Measurements from ENCODE around the gene EBP.
"Not testable (repeated sequence)": the region's sequence is repeated elsewhere in the genome, so short reads cannot be mapped to it uniquely, and the experiment has no call there.

Gene EBP

GRCh38 chrX:48522291-48522690 lies 683 bp downstream of the EBP start:
- H3K27me3 Mint-ChIP-seq: no peaks in the 10 kb centered on the region

GRCh38 chrX:48523682-48524081 lies 2.1 kb downstream of the EBP start:
- DNase-seq (ENCODE audit: low spot score in 2 of 2) (no peak), ATAC-seq (ENCODE audit: low read depth) (no peak)
- Mint-ChIP-seq H3K9me3 (no peaks in the 10 kb centered on the region), H3K27me3 (no peaks in the 10 kb centered on the region), H3K36me3 (peaks cover 7% of the 10 kb centered on the region), H3K4me1 (peaks cover 14% of the 10 kb centered on the region), H3K4me3 (peak overlapping the region; percentile 64), H3K27ac (no peak overlapping the region)

More at GRCh38 chrX:48522291-48522690, 683 bp downstream of the EBP start:
- peaks cover 14% of the 10 kb centered on the region for H3K4me1 Mint-ChIP-seq
- peak overlapping the region; percentile 82 for H3K27ac Mint-ChIP-seq
- no peak for DNase-seq (ENCODE audit: low spot score in 2 of 2)
- peaks cover 5% of the 10 kb centered on the region for H3K36me3 Mint-ChIP-seq
- no peak for ATAC-seq (ENCODE audit: low read depth)
- H3K4me3 Mint-ChIP-seq: peak overlapping the region; percentile 86
- H3K9me3 Mint-ChIP-seq: no peaks in the 10 kb centered on the region

GRCh38 chrX:48525853-48526252 lies 4.2 kb downstream of the EBP start:
- not testable (repeated sequence) for ATAC-seq (ENCODE audit: low read depth); H3K36me3 Mint-ChIP-seq; H3K4me1 Mint-ChIP-seq; H3K27me3 Mint-ChIP-seq; H3K9me3 Mint-ChIP-seq; DNase-seq (ENCODE audit: low spot score in 2 of 2); H3K27ac Mint-ChIP-seq; H3K4me3 Mint-ChIP-seq

GRCh38 chrX:48530736-48531135 lies 9.1 kb downstream of the EBP start:
- H3K36me3 Mint-ChIP-seq: peaks cover 9% of the 10 kb centered on the region
- DNase-seq (ENCODE audit: low spot score in 2 of 2) (no peak), ATAC-seq (ENCODE audit: low read depth) (no peak)
- H3K9me3 Mint-ChIP-seq: no peaks in the 10 kb centered on the region
- no peak overlapping the region for H3K27ac Mint-ChIP-seq
- no peak overlapping the region for H3K4me3 Mint-ChIP-seq
- H3K27me3 Mint-ChIP-seq: no peaks in the 10 kb centered on the region
- H3K4me1 Mint-ChIP-seq: peaks cover 3% of the 10 kb centered on the region

GRCh38 chrX:48531358-48531959 lies 9.9 kb downstream of the EBP start:
- Mint-ChIP-seq H3K9me3 (no peaks in the 10 kb centered on the region), H3K4me3 (no peak overlapping the region), H3K36me3 (peaks cover 9% of the 10 kb centered on the region), H3K4me1 (peaks cover 2% of the 10 kb centered on the region), H3K27ac (no peak overlapping the region), H3K27me3 (no peaks in the 10 kb centered on the region)
- ATAC-seq (ENCODE audit: low read depth) (no peak), DNase-seq (ENCODE audit: low spot score in 2 of 2) (no peak)

- H3K36me3 Mint-ChIP-seq: peaks cover 4% of the 10 kb centered on the region
- no peak overlapping the region for H3K4me3 Mint-ChIP-seq
- no peak for DNase-seq (ENCODE audit: low spot score in 2 of 2)
- H3K27ac Mint-ChIP-seq: no peak overlapping the region
- H3K4me1 Mint-ChIP-seq: no peaks in the 10 kb centered on the region
- H3K27me3 Mint-ChIP-seq: no peaks in the 10 kb centered on the region
- H3K9me3 Mint-ChIP-seq: no peaks in the 10 kb centered on the region
- no peak for ATAC-seq (ENCODE audit: low read depth)
Measured at GRCh38 chrX:48532161-48532560, 10.6 kb downstream of the EBP start.

- H3K4me3 Mint-ChIP-seq: no peak overlapping the region
- no peaks in the 10 kb centered on the region for H3K9me3 Mint-ChIP-seq
- no peaks in the 10 kb centered on the region for H3K4me1 Mint-ChIP-seq
- no peak for DNase-seq (ENCODE audit: low spot score in 2 of 2)
- H3K27me3 Mint-ChIP-seq: no peaks in the 10 kb centered on the region
- H3K27ac Mint-ChIP-seq: no peak overlapping the region
- H3K36me3 Mint-ChIP-seq: peaks cover 4% of the 10 kb centered on the region
- no peak for ATAC-seq (ENCODE audit: low read depth)
Measured at GRCh38 chrX:48533165-48533564, 11.6 kb downstream of the EBP start.

GRCh38 chrX:48538641-48539344 lies 17.2 kb downstream of the EBP start:
- Mint-ChIP-seq H3K36me3 (no peaks in the 10 kb centered on the region), H3K9me3 (no peaks in the 10 kb centered on the region), H3K27ac (peak overlapping the region; percentile 93), H3K4me3 (peak overlapping the region; percentile 92), H3K4me1 (peaks cover 16% of the 10 kb centered on the region), H3K27me3 (no peaks in the 10 kb centered on the region)
- no peak for ATAC-seq (ENCODE audit: low read depth)
- DNase-seq (ENCODE audit: low spot score in 2 of 2): no peak

- peak within 1 kb of the TSS; percentile 92 for H3K4me3 Mint-ChIP-seq
- H3K27ac Mint-ChIP-seq: peak within 1 kb of the TSS; percentile 93
- peak; percentile 81 for ATAC-seq (ENCODE audit: low read depth)
- H3K9me3 Mint-ChIP-seq: no peaks in the 10 kb centered on the region
- peak; percentile 80 to 90 for DNase-seq (ENCODE audit: low spot score in 2 of 2)
- H3K27me3 Mint-ChIP-seq: no peaks in the 10 kb centered on the region
- H3K36me3 Mint-ChIP-seq: no peaks in the 10 kb centered on the region
- H3K4me1 Mint-ChIP-seq: peaks cover 16% of the 10 kb centered on the region
Measured at GRCh38 chrX:48539345-48540027, 17.9 kb downstream of the EBP start, which contains the start of gene TBC1D25. Gene TBC1D25, plus strand, starts transcription at chrX:48539714. Its CDS starts 84 bp downstream, at chrX:48539798.

GRCh38 chrX:48540028-48540375 lies 18.4 kb downstream of the EBP start:
- H3K4me1 Mint-ChIP-seq: peaks cover 16% of the 10 kb centered on the region
- DNase-seq (ENCODE audit: low spot score in 2 of 2): peak in 1 of 2 donors; percentile 63

GRCh38 chrX:48540480-48540879 lies 18.9 kb downstream of the EBP start:
- Mint-ChIP-seq H3K27me3 (no peaks in the 10 kb centered on the region), H3K27ac (peak overlapping the region; percentile 93), H3K36me3 (peaks cover 5% of the 10 kb centered on the region), H3K4me3 (peak overlapping the region; percentile 92), H3K4me1 (peaks cover 16% of the 10 kb centered on the region), H3K9me3 (no peaks in the 10 kb centered on the region)
- no peak for ATAC-seq (ENCODE audit: low read depth)
- DNase-seq (ENCODE audit: low spot score in 2 of 2): no peak

More at GRCh38 chrX:48540028-48540375, 18.4 kb downstream of the EBP start:
- Mint-ChIP-seq H3K4me3 (peak overlapping the region; percentile 92), H3K9me3 (no peaks in the 10 kb centered on the region), H3K27ac (peak overlapping the region; percentile 93), H3K36me3 (peaks cover 3% of the 10 kb centered on the region), H3K27me3 (no peaks in the 10 kb centered on the region)
- peak; percentile 51 for ATAC-seq (ENCODE audit: low read depth)

GRCh38 chrX:48541140-48541814 lies 19.7 kb downstream of the EBP start:
- H3K9me3 Mint-ChIP-seq: no peaks in the 10 kb centered on the region
- peak overlapping the region; percentile 92 for H3K4me3 Mint-ChIP-seq
- peak overlapping the region; percentile 93 for H3K27ac Mint-ChIP-seq
- ATAC-seq (ENCODE audit: low read depth) (no peak), DNase-seq (ENCODE audit: low spot score in 2 of 2) (no peak)
- no peaks in the 10 kb centered on the region for H3K27me3 Mint-ChIP-seq
- peaks cover 16% of the 10 kb centered on the region for H3K4me1 Mint-ChIP-seq
- peaks cover 6% of the 10 kb centered on the region for H3K36me3 Mint-ChIP-seq

- peaks cover 15% of the 10 kb centered on the region for H3K36me3 Mint-ChIP-seq
Measured at GRCh38 chrX:48548871-48549270, 27.3 kb downstream of the EBP start.

More at GRCh38 chrX:48548871-48549270, 27.3 kb downstream of the EBP start:
- Mint-ChIP-seq H3K4me3 (no peak overlapping the region), H3K4me1 (peaks cover 3% of the 10 kb centered on the region), H3K27ac (no peak overlapping the region), H3K27me3 (no peaks in the 10 kb centered on the region), H3K9me3 (no peaks in the 10 kb centered on the region)
- no peak for ATAC-seq (ENCODE audit: low read depth)
- no peak for DNase-seq (ENCODE audit: low spot score in 2 of 2)
